Peyer's patch (tissue), 4 donors: ENCODE results near the gene NXPH4.

ENCODE experiments used
- CTCF ChIP-seq, 6 experiments: fragments of 450-650 bp in 4 of 6; fragments of 200-600 bp in 2 of 6; sonication (generic) in 1 of 6; IDR thresholded peaks; one replicate each; pipeline ENCODE4 v1.5.1; 2017 to 2019; ENCODE audit warnings: antibody characterized with exemption in 6 of 6, mild to moderate bottlenecking in 3 of 6, moderate library complexity in 1 of 6
- POLR2A ChIP-seq, 2 donors: fragments of 450-650 bp; IDR thresholded peaks; one replicate each; pipeline ENCODE4 v1.5.1; 2017; ENCODE audit warnings: antibody characterized with exemption in 2 of 2, mild to moderate bottlenecking in 2 of 2, moderate library complexity in 2 of 2

- TF ChIP-seq CTCF (IDR thresholded peaks at IDR 0.05) (no peak), POLR2A (IDR thresholded peaks at IDR 0.05) (no peak)
Observed at GRCh38 chr12:57226588-57227314, 10.2 kb downstream of the NXPH4 start.
